ENCODE data around the gene TTYH2. TPM values are rescaled to one million over a fixed set of nuclear protein-coding genes. Genes with fewer than 3 reads are reported as not detected.

TTYH2 gene
- polyA plus RNA-seq, 1 of the 3 experiments (the other 2 are of a cell fraction): 16.1 TPM

GRCh38 chr17:74260525-74260850 lies 47.1 kb downstream of the TTYH2 start:
- CTCF ChIA-PET: interaction anchor here (1.0 to 3.3 kb wide), 10 partner anchors 12 to 57 kb away, joined by 3 to 15 read pairs (median 4); partner anchors contain the start of gene RPL38

GRCh38 chr17:74262601-74263000 lies 49.2 kb downstream of the TTYH2 start:
- Histone ChIP-seq H3K9ac (no peak overlapping the region), H3K27me3 (ENCODE audit: insufficient read depth) (no peaks in the 10 kb centered on the region), H3K4me3 (ENCODE audit: low read depth in 2 of 2, low read length in 1 of 2) (no peak overlapping the region), H4K20me1 (ENCODE audit: insufficient read depth) (no peaks in the 10 kb centered on the region), H3K79me2 (ENCODE audit: insufficient read depth) (no peaks in the 10 kb centered on the region), H3K4me1 (ENCODE audit: control insufficient read depth in 1 of 2, insufficient read depth in 2 of 2, low read depth in 1 of 2, low read length in 1 of 2) (peaks cover 0 to 5% of the 10 kb centered on the region in 2 experiments; a peak in 1 of 4 replicates), H3F3A (replicated peaks; ENCODE audit: insufficient read depth) (no peaks in the 10 kb centered on the region), H3K9me2 (no peaks in the 10 kb centered on the region), H3K27ac (ENCODE audit: low read depth in 2 of 2, low read length in 1 of 2) (no peak overlapping the region), H3K36me3 (replicated peaks in 1 of 2; ENCODE audit: control insufficient read depth in 1 of 2, insufficient read depth in 2 of 2, low read length in 1 of 2) (no peaks in the 10 kb centered on the region), H3K9me3 (no peaks in the 10 kb centered on the region), H2AFZ (ENCODE audit: low read depth) (no peak overlapping the region), H3K4me2 (no peak overlapping the region)
- 82% methylated on average over 6 of the region's 7 CpGs for WGBS (ENCODE audit: low lambda C conversion rate)
- POLR2A ChIA-PET: no interaction called here
- DNase-seq: no peak
- CTCF ChIA-PET: interaction anchor here (1.1 to 1.9 kb wide), 7 partner anchors 13 to 195 kb away, joined by 3 to 6 read pairs (median 4); no protein-coding TSS in a partner anchor
- no peak for TF ChIP-seq POLR2AphosphoS5 (IDR thresholded peaks at IDR 0.05; ENCODE audit: low read depth, low read length)
- no peak for TF ChIP-seq GABPA (IDR thresholded peaks at IDR 0.05; ENCODE audit: low read depth)
- TF ChIP-seq MAX (IDR thresholded peaks at IDR 0.05; ENCODE audit: low read depth): no peak
- TF ChIP-seq RXRA (IDR thresholded peaks at IDR 0.05; ENCODE audit: borderline replicate concordance, low read depth): no peak
- TF ChIP-seq ZBTB33 (IDR thresholded peaks at IDR 0.05; ENCODE audit: borderline replicate concordance, low read depth): no peak
- no peak for TF ChIP-seq TEAD4 (IDR thresholded peaks at IDR 0.05; ENCODE audit: borderline replicate concordance, insufficient read depth)
- no peak for TF ChIP-seq TAF1 (IDR thresholded peaks at IDR 0.05; ENCODE audit: borderline replicate concordance, low read depth, low read length)
- TF ChIP-seq MXI1 (IDR thresholded peaks at IDR 0.05; ENCODE audit: low read depth, low read length): no peak
- no peak for TF ChIP-seq REST (IDR thresholded peaks at IDR 0.05; ENCODE audit: low read depth, low read length)
- no peak for TF ChIP-seq PBX3 (IDR thresholded peaks at IDR 0.05)
- no peak for TF ChIP-seq CTCF (IDR thresholded peaks at IDR 0.05)
- TF ChIP-seq SIN3A (IDR thresholded peaks at IDR 0.05; ENCODE audit: borderline replicate concordance, low read depth, low read length): no peak
- TF ChIP-seq RCOR1 (IDR thresholded peaks at IDR 0.05; ENCODE audit: low read length): no peak

More at GRCh38 chr17:74260525-74260850, 47.1 kb downstream of the TTYH2 start:
- Histone ChIP-seq H2AFZ (ENCODE audit: low read depth) (no peak overlapping the region), H3K79me2 (ENCODE audit: insufficient read depth) (no peaks in the 10 kb centered on the region), H3K4me3 (ENCODE audit: low read depth in 2 of 2, low read length in 1 of 2) (no peak overlapping the region), H3F3A (replicated peaks; ENCODE audit: insufficient read depth) (no peaks in the 10 kb centered on the region), H3K9me3 (no peaks in the 10 kb centered on the region), H3K4me2 (no peak overlapping the region), H3K9me2 (no peaks in the 10 kb centered on the region), H3K27ac (ENCODE audit: low read depth in 2 of 2, low read length in 1 of 2) (no peak overlapping the region), H4K20me1 (ENCODE audit: insufficient read depth) (no peaks in the 10 kb centered on the region), H3K4me1 (ENCODE audit: control insufficient read depth in 1 of 2, insufficient read depth in 2 of 2, low read depth in 1 of 2, low read length in 1 of 2) (peaks cover 0 to 5% of the 10 kb centered on the region in 2 experiments; a peak in 1 of 4 replicates), H3K9ac (no peak overlapping the region), H3K27me3 (ENCODE audit: insufficient read depth) (no peaks in the 10 kb centered on the region), H3K36me3 (replicated peaks in 1 of 2; ENCODE audit: control insufficient read depth in 1 of 2, insufficient read depth in 2 of 2, low read length in 1 of 2) (no peaks in the 10 kb centered on the region)
- TF ChIP-seq TEAD4 (IDR thresholded peaks at IDR 0.05; ENCODE audit: borderline replicate concordance, insufficient read depth) (no peak), RCOR1 (IDR thresholded peaks at IDR 0.05; ENCODE audit: low read length) (no peak), USF2 (IDR thresholded peaks at IDR 0.05; ENCODE audit: borderline replicate concordance, low read depth, low read length) (no peak), NRF1 (IDR thresholded peaks at IDR 0.05; ENCODE audit: low read depth, low read length) (no peak), GATA2 (CRISPR knock-in tag; IDR thresholded peaks at IDR 0.05) (no peak), YY1 (IDR thresholded peaks at IDR 0.05; ENCODE audit: low read depth) (no peak), POLR2AphosphoS5 (IDR thresholded peaks at IDR 0.05; ENCODE audit: low read depth, low read length) (no peak)
- DNase-seq: no peak
- 64% methylated on average over 6 of the region's 6 CpGs for WGBS (ENCODE audit: low lambda C conversion rate)
- POLR2A ChIA-PET: interaction anchor here (1.0 to 1.3 kb wide), 2 partner anchors 9 to 27 kb away, joined by 3 read pairs; no protein-coding TSS in a partner anchor

All from SK-N-SH (cell line).